BJ (cell line): Measurements from ENCODE around the gene ZNF883. TPM values are rescaled to one million over a fixed set of nuclear protein-coding genes. Genes with fewer than 3 reads are reported as not detected.

Experiments
- CTCF ChIA-PET: fragments of 350-600 bp; formaldehyde crosslinking; extraction: SDS; loops from one replicate; lab custom pipeline; 2021; ENCODE audit warnings: antibody characterized with exemption, inconsistent platforms; lab: Yijun Ruan, JAX
- POLR2A ChIA-PET: fragments of 300-600 bp; sonication (Branson Sonifier 250); formaldehyde crosslinking; extraction: SDS; loops from one replicate; lab custom pipeline; 2021; ENCODE audit warnings: antibody characterized with exemption; lab: Charles Lee
- DNase-seq: peaks from one replicate; pipeline ENCODE4 v3.0.0-alpha.2; 2011; ENCODE audit warnings: low read depth
- H3K27me3 ChIP-seq: 2 replicates; pipeline ENCODE4 v1.6.0; 2011; ENCODE audit warnings: low read length; ENCODE audit not compliant: control insufficient read depth, insufficient read depth
- H3K36me3 ChIP-seq: 2 replicates; pipeline ENCODE4 v1.5.1; 2011; ENCODE audit warnings: low read length; ENCODE audit not compliant: control insufficient read depth, insufficient read depth
- H3K4me3 ChIP-seq: 2 replicates; pipeline ENCODE4 v1.5.1; 2011; ENCODE audit warnings: low read depth, mild to moderate bottlenecking, control low read depth, low read length
- CTCF ChIP-seq: IDR thresholded peaks from 2 replicates; pipeline ENCODE4 v1.5.1; 2011; ENCODE audit warnings: low read depth, mild to moderate bottlenecking, control low read depth, inconsistent platforms, low read length, moderate library complexity; ENCODE audit not compliant: insufficient read depth
- polyA plus RNA-seq: library from polyadenylated mRNA; depleted of rRNA; stranded (reverse); fragments of >200 nt; gene quantifications from 2 replicates; pipeline ENCODE4 v1.2.3, GENCODE V29; 2011

The ZNF883 gene
- polyA plus RNA-seq, 1 experiment = 0.53 TPM

GRCh38 chr9:113042884-113043657 lies 31.1 kb upstream of the ZNF883 start:
- Histone ChIP-seq H3K27me3 (no peaks in the 10 kb centered on the region), H3K4me3 (no peak overlapping the region), H3K36me3 (peaks cover 2% of the 10 kb centered on the region; the same call in 1 of the 2 replicates)
- POLR2A ChIA-PET = no interaction called here
- CTCF ChIA-PET = no interaction called here
- DNase-seq = no peak
- TF ChIP-seq CTCF = no peak

GRCh38 chr9:113026200-113026599 lies 14.2 kb upstream of the ZNF883 start:
- TF ChIP-seq CTCF = no peak
- DNase-seq = no peak
- H3K27me3 ChIP-seq = no peaks in the 10 kb centered on the region
- ChIA-PET POLR2A (no interaction called here), CTCF (interaction anchor here (1.2 kb wide), 1 partner anchor 9 kb away, joined by 4 read pairs; no protein-coding TSS in a partner anchor)
- H3K4me3 ChIP-seq = no peak overlapping the region
- H3K36me3 ChIP-seq = no peaks in the 10 kb centered on the region

GRCh38 chr9:113018247-113018646 lies 6.3 kb upstream of the ZNF883 start:
- TF ChIP-seq CTCF = no peak
- CTCF ChIA-PET = no interaction called here

GRCh38 chr9:113012492-113012891 lies 500 bp upstream of the ZNF883 start:
- TF ChIP-seq CTCF = no peak
- ChIA-PET CTCF (no interaction called here), POLR2A (no interaction called here)
- no peaks in the 10 kb centered on the region for H3K36me3 ChIP-seq
- DNase-seq = no peak
- H3K27me3 ChIP-seq = no peaks in the 10 kb centered on the region
- H3K4me3 ChIP-seq = peak overlapping the region; percentile 44

More at GRCh38 chr9:113018247-113018646, 6.3 kb upstream of the ZNF883 start:
- no peak overlapping the region for H3K4me3 ChIP-seq
- DNase-seq = no peak
- H3K27me3 ChIP-seq = no peaks in the 10 kb centered on the region
- H3K36me3 ChIP-seq = no peaks in the 10 kb centered on the region
- POLR2A ChIA-PET = no interaction called here

GRCh38 chr9:113005777-113006176 lies 6.2 kb downstream of the ZNF883 start:
- ChIA-PET POLR2A (no interaction called here), CTCF (no interaction called here)
- Histone ChIP-seq H3K4me3 (no peak overlapping the region), H3K36me3 (no peaks in the 10 kb centered on the region), H3K27me3 (no peaks in the 10 kb centered on the region)
- DNase-seq = no peak
- TF ChIP-seq CTCF = no peak
